Measurements from ENCODE around the gene TRIO.

Gene TRIO

GRCh38 chr5:14509556-14509955, 366.4 kb downstream of the TRIO start:
- Histone ChIP-seq H3K4me1 (ENCODE audit: low read length) (no peaks in the 10 kb centered on the region), H3K4me2 (ENCODE audit: low read depth, low read length) (no peak overlapping the region), H3K36me3 (replicated peaks; ENCODE audit: insufficient read depth, low read length) (no peaks in the 10 kb centered on the region), H3K9me3 (replicated peaks; ENCODE audit: insufficient read depth, low read length) (no peaks in the 10 kb centered on the region), H3K27ac (ENCODE audit: low read length) (no peak overlapping the region), H3K4me3 (ENCODE audit: low read length) (no peak overlapping the region), H3K9ac (ENCODE audit: low read length) (no peak overlapping the region), H2AFZ (ENCODE audit: low read length) (no peak overlapping the region), H3F3A (ENCODE audit: insufficient read depth, low read length) (no peaks in the 10 kb centered on the region), H3K9me2 (replicated peaks; ENCODE audit: insufficient read depth, low read length) (no peaks in the 10 kb centered on the region), H4K20me1 (ENCODE audit: insufficient read depth, low read length) (no peaks in the 10 kb centered on the region), H3K79me2 (ENCODE audit: low read length) (no peaks in the 10 kb centered on the region), H3K27me3 (replicated peaks; ENCODE audit: insufficient read depth, low read length) (no peaks in the 10 kb centered on the region)
- no peak for TF ChIP-seq EZH2 (optimal IDR thresholded peaks at IDR 0.05; ENCODE audit: low read depth, low read length)
- TF ChIP-seq EZH2phosphoT487 (IDR thresholded peaks at IDR 0.05; ENCODE audit: low read length), result no peak
- no peak for TF ChIP-seq CTCF (IDR thresholded peaks at IDR 0.05; ENCODE audit: low read length)
- DNase-seq, result no peak

GRCh38 chr5:14510156-14510734, 367.1 kb downstream of the TRIO start:
- no peaks in the 10 kb centered on the region for H3K4me1 ChIP-seq (ENCODE audit: low read length)
- DNase-seq, result no peak
- no peak overlapping the region for H3K9ac ChIP-seq (ENCODE audit: low read length)
- H3K27ac ChIP-seq (ENCODE audit: low read length), result no peak overlapping the region
- no peak for TF ChIP-seq EZH2 (optimal IDR thresholded peaks at IDR 0.05; ENCODE audit: low read depth, low read length)
- no peak for TF ChIP-seq CTCF (IDR thresholded peaks at IDR 0.05; ENCODE audit: low read length)
- H3K4me2 ChIP-seq (ENCODE audit: low read depth, low read length), result no peak overlapping the region
- no peaks in the 10 kb centered on the region for H3K9me2 ChIP-seq (replicated peaks; ENCODE audit: insufficient read depth, low read length)
- H3F3A ChIP-seq (ENCODE audit: insufficient read depth, low read length), result no peaks in the 10 kb centered on the region
- H4K20me1 ChIP-seq (ENCODE audit: insufficient read depth, low read length), result no peaks in the 10 kb centered on the region
- no peak overlapping the region for H3K4me3 ChIP-seq (ENCODE audit: low read length)
- no peaks in the 10 kb centered on the region for H3K36me3 ChIP-seq (replicated peaks; ENCODE audit: insufficient read depth, low read length)
- H3K79me2 ChIP-seq (ENCODE audit: low read length), result no peaks in the 10 kb centered on the region
- no peaks in the 10 kb centered on the region for H3K9me3 ChIP-seq (replicated peaks; ENCODE audit: insufficient read depth, low read length)
- H2AFZ ChIP-seq (ENCODE audit: low read length), result no peak overlapping the region
- no peaks in the 10 kb centered on the region for H3K27me3 ChIP-seq (replicated peaks; ENCODE audit: insufficient read depth, low read length)

- Histone ChIP-seq H3K4me2 (ENCODE audit: low read depth, low read length) (no peak overlapping the region), H3K27ac (ENCODE audit: low read length) (no peak overlapping the region), H3K4me1 (ENCODE audit: low read length) (no peaks in the 10 kb centered on the region), H3K9me3 (replicated peaks; ENCODE audit: insufficient read depth, low read length) (no peaks in the 10 kb centered on the region), H3K9ac (ENCODE audit: low read length) (no peak overlapping the region), H3K9me2 (replicated peaks; ENCODE audit: insufficient read depth, low read length) (no peaks in the 10 kb centered on the region), H3K4me3 (ENCODE audit: low read length) (no peak overlapping the region), H4K20me1 (ENCODE audit: insufficient read depth, low read length) (no peaks in the 10 kb centered on the region), H3K27me3 (replicated peaks; ENCODE audit: insufficient read depth, low read length) (no peaks in the 10 kb centered on the region), H3K36me3 (replicated peaks; ENCODE audit: insufficient read depth, low read length) (no peaks in the 10 kb centered on the region), H3K79me2 (ENCODE audit: low read length) (no peaks in the 10 kb centered on the region), H2AFZ (ENCODE audit: low read length) (no peak overlapping the region), H3F3A (ENCODE audit: insufficient read depth, low read length) (no peaks in the 10 kb centered on the region)
- TF ChIP-seq EZH2phosphoT487 (IDR thresholded peaks at IDR 0.05; ENCODE audit: low read length) (no peak), CTCF (IDR thresholded peaks at IDR 0.05; ENCODE audit: low read length) (no peak), EZH2 (optimal IDR thresholded peaks at IDR 0.05; ENCODE audit: low read depth, low read length) (no peak)
- no peak for DNase-seq
Observed at GRCh38 chr5:14510880-14511279, 367.7 kb downstream of the TRIO start.
